Upper lobe of left lung (tissue), 4 donors: ENCODE data around the gene EWSR1.

Source experiments
- CTCF ChIP-seq, 6 experiments: fragments of 450-650 bp in 4 of 6; fragments of 200-600 bp in 2 of 6; sonication (generic) in 2 of 6; IDR thresholded peaks; one replicate each; pipeline ENCODE4 v1.5.1; 2016 to 2019; ENCODE audit warnings: antibody characterized with exemption in 6 of 6
- POLR2A ChIP-seq, 4 donors: fragments of 450-650 bp; IDR thresholded peaks; one replicate each; pipeline ENCODE4 v1.5.1; 2016 to 2017; ENCODE audit warnings: antibody characterized with exemption in 4 of 4, mild to moderate bottlenecking in 2 of 4

- TF ChIP-seq CTCF (IDR thresholded peaks at IDR 0.05), result no peak
- TF ChIP-seq POLR2A (IDR thresholded peaks at IDR 0.05), result no peak
Observed at GRCh38 chr22:29302681-29303465, 34.8 kb downstream of the EWSR1 start.
